CD4-positive, alpha-beta T cell (primary cell): ENCODE measurements around the gene GMEB2. TPM values are rescaled to one million over a fixed set of nuclear protein-coding genes. Genes with fewer than 3 reads are reported as not detected.

ENCODE experiments used
- ATAC-seq: fragments of 200-7000 bp; cut with Tn5 transposase; one replicate; pipeline ENCODE4 v1.10.0; 2022; ENCODE audit warnings: mild to moderate bottlenecking; ENCODE audit not compliant: poor library complexity
- CTCF ChIA-PET: fragments of 350-600 bp; sonication (Branson Sonifier 250); formaldehyde crosslinking; loops from one replicate; lab custom pipeline; 2021; ENCODE audit warnings: antibody characterized with exemption, inconsistent platforms; lab: Charles Lee
- POLR2A ChIA-PET: fragments of 350-600 bp; sonication (Branson Sonifier 250); formaldehyde crosslinking; loops from one replicate; lab custom pipeline; 2021; ENCODE audit warnings: antibody characterized with exemption, inconsistent platforms; lab: Charles Lee
- DNase-seq, 14 experiments: peaks; one replicate each; pipeline ENCODE4 v3.0.0-alpha.2; 2013 to 2020; ENCODE audit warnings: mixed read lengths in 2 of 14
- H3K27ac ChIP-seq, 2 donors: one replicate each; pipeline versions ENCODE4 v1.5.1 to v1.7.0; 2013; ENCODE audit warnings: low read length in 2 of 2, low read depth in 1 of 2, mild to moderate bottlenecking in 1 of 2
- H3K27me3 ChIP-seq, 2 experiments: 1 replicate in 1 of 2; 2 replicates in 1 of 2; pipeline versions ENCODE4 v1.6.1 to v1.7.0; 2013; ENCODE audit warnings: low read length in 2 of 2, control low read depth in 1 of 2, mild to moderate bottlenecking in 1 of 2, moderate library complexity in 1 of 2; ENCODE audit not compliant: insufficient read depth in 2 of 2, control insufficient read depth in 1 of 2
- H3K36me3 ChIP-seq: one replicate; pipeline ENCODE4 v1.6.1; 2013; ENCODE audit warnings: low read length, control low read depth; ENCODE audit not compliant: insufficient read depth
- H3K4me1 ChIP-seq: one replicate; pipeline ENCODE4 v1.6.1; 2013; ENCODE audit warnings: low read length, control low read depth; ENCODE audit not compliant: insufficient read depth
- H3K4me3 ChIP-seq: one replicate; pipeline ENCODE4 v1.5.1; 2013; ENCODE audit warnings: mild to moderate bottlenecking, low read length, moderate library complexity
- H3K9me3 ChIP-seq, 2 experiments: 1 replicate in 1 of 2; 2 replicates in 1 of 2; pipeline versions ENCODE4 v1.6.1 to v1.7.0; 2013; ENCODE audit warnings: low read length in 2 of 2, mild to moderate bottlenecking in 2 of 2, control low read depth in 1 of 2, moderate library complexity in 1 of 2; ENCODE audit not compliant: control insufficient read depth in 1 of 2, insufficient read depth in 1 of 2
- H3K27ac Mint-ChIP-seq: one replicate; pipeline ENCODE4 v1.8.0; 2020; ENCODE audit warnings: mixed read lengths
- H3K27me3 Mint-ChIP-seq: one replicate; pipeline ENCODE4 v1.8.0; 2021; ENCODE audit warnings: mixed read lengths
- H3K36me3 Mint-ChIP-seq: one replicate; pipeline ENCODE4 v1.8.0; 2021; ENCODE audit warnings: low read depth, mixed read lengths
- H3K4me1 Mint-ChIP-seq: one replicate; pipeline ENCODE4 v1.8.0; 2021; ENCODE audit warnings: low read depth, mixed read lengths
- H3K4me3 Mint-ChIP-seq: one replicate; pipeline ENCODE4 v1.8.0; 2020; ENCODE audit warnings: mild to moderate bottlenecking, mixed read lengths
- H3K9me3 Mint-ChIP-seq: one replicate; pipeline ENCODE4 v1.8.0; 2020; ENCODE audit warnings: mixed read lengths
- intact Hi-C, 2 experiments: fragments of 100-400 bp; cut with DNase I in 1 of 2; cut with micrococcal nuclease in 1 of 2; formaldehyde crosslinking; loops; one replicate each; pipeline versions ENCODE4 v1.15.1 to v1.9.0; 2023 to 2025; cut with DNase I, micrococcal nuclease
- total RNA-seq, 174 experiments: library from RNA in 2 of 174; stranded (reverse) in 2 of 174; gene quantifications; one replicate each; pipeline ENCODE4 v1.2.3 and lab custom pipeline; 2021 to 2026
- TF ChIP-seq, protein P1 (sequence below): fragments of 200-600 bp; IDR thresholded peaks from one replicate; pipeline ENCODE4 v1.8.0; 2022; ENCODE audit warnings: antibody characterized with exemption, mild to moderate bottlenecking

Gene GMEB2
- total RNA-seq, 2 experiments from 2014 or later = 32.9 to 34.0 TPM

DNA sequence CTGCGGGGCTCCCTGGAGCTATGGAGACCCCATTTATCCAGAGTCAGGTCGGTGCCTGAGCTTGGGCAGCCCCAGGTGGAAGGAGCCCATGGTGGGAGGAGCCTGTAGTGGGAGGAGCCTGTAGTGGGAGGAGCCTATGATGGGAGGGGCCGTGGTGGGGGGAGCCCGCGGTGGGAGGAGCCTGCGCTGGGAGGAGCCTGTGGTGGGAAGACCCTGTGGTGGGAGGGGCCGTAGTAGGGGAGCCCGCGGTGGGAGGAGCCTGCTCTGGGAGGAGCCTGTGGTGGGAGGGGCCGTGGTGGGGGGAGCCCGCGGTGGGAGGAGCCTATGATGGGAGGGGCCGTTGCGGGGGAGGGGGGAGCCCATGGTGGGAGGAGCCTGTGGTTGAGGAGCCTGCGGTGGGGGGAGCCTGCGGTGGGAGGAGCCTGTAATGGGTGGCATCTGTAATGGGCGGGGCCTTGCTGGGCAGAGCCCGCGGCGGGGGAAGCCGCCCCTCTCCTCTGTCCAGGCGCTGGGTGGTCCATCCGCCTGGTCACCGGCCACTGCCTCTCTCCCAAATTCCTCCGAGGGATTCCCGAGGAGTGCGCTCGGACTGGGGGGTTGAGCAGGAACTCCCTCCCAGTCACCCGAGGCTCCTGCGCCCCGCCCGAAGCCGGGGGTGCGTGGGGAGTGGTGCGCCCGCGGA, 73.5 kb downstream of the GMEB2 start:
- H3K27me3 ChIP-seq = peaks cover 3 to 4% of the 10 kb centered on the region in 2 experiments
- peak overlapping the region; percentile 73 to 82 for H3K27ac ChIP-seq
- Mint-ChIP-seq H3K4me1 (peaks cover 18% of the 10 kb centered on the region), H3K9me3 (no peaks in the 10 kb centered on the region), H3K36me3 (no peaks in the 10 kb centered on the region), H3K4me3 (peak overlapping the region; percentile 90), H3K27ac (peak overlapping the region; percentile 91), H3K27me3 (no peaks in the 10 kb centered on the region)
- peaks cover 0 to 3% of the 10 kb centered on the region in 2 experiments for H3K9me3 ChIP-seq
- no peaks in the 10 kb centered on the region for H3K36me3 ChIP-seq
- intact Hi-C loops = loop anchor here (1.0 to 2.0 kb wide), 3 partner anchors 15 to 33 kb away; partner anchors contain the start of gene PPDPF (in 1 of the 2)
- POLR2A ChIA-PET = interaction anchor here (0.8 to 2.0 kb wide), 12 partner anchors 12 to 702 kb away, joined by 3 to 21 read pairs (median 4); partner anchors contain the start of genes GMEB2, HELZ2, PCMTD2 and PPDPF
- TF ChIP-seq, protein P1, sequence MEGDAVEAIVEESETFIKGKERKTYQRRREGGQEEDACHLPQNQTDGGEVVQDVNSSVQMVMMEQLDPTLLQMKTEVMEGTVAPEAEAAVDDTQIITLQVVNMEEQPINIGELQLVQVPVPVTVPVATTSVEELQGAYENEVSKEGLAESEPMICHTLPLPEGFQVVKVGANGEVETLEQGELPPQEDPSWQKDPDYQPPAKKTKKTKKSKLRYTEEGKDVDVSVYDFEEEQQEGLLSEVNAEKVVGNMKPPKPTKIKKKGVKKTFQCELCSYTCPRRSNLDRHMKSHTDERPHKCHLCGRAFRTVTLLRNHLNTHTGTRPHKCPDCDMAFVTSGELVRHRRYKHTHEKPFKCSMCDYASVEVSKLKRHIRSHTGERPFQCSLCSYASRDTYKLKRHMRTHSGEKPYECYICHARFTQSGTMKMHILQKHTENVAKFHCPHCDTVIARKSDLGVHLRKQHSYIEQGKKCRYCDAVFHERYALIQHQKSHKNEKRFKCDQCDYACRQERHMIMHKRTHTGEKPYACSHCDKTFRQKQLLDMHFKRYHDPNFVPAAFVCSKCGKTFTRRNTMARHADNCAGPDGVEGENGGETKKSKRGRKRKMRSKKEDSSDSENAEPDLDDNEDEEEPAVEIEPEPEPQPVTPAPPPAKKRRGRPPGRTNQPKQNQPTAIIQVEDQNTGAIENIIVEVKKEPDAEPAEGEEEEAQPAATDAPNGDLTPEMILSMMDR = no peak
- ATAC-seq = peak; percentile 83
- DNase-seq = peak; percentile 74 to 96 (median 90)
- H3K4me3 ChIP-seq = peak overlapping the region; percentile 68
- H3K4me1 ChIP-seq = peaks cover 39% of the 10 kb centered on the region
- CTCF ChIA-PET = interaction anchor here (0.8 to 1.4 kb wide), 3 partner anchors 16 to 89 kb away, joined by 4 to 7 read pairs (median 5); no protein-coding TSS in a partner anchor

DNA sequence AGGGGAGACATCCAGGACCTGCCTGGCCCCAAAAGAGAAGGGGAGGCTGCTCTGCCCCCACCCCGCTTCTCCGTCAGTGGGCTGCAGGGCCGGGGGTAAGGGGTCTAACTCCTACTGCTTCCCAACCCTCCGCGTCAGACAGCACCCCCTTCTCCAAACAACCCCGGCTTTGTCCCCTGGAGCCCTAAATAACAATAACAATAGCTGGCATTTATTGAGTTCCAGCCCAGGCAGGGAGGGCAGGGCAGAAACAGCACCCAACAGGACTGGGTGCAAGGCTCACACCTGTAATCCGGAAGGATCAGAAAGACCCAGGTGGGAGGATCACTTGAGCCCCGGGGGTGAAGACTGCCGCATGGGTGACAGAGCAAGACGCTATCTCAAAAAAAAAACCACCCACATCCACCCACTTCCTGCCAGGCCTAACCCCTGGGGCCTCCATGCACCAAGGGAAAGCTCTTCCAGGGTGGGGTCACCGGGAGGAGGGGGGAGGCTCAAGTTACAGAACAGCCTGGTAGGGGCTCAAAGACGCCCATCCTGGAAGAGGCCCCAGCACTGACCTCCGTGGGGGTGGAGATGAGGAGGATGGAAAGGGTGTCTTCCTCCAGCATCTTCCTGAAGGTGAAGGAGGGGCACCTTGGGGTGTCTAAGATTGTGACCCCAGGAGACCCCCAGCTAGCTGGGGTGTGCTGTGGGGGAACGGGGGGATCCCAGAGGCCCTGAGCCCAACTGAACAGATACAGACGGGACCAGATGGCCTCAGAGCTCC, 74.2 kb downstream of the GMEB2 start:
- POLR2A ChIA-PET = interaction anchor here (0.7 to 2.0 kb wide), 13 partner anchors 11 to 703 kb away, joined by 3 to 21 read pairs (median 4); partner anchors contain the start of genes GMEB2, HELZ2, PCMTD2 and PPDPF
- CTCF ChIA-PET = interaction anchor here (0.8 to 1.4 kb wide), 4 partner anchors 8 to 89 kb away, joined by 3 to 7 read pairs (median 4); no protein-coding TSS in a partner anchor
- peak overlapping the region; percentile 90 for H3K4me3 Mint-ChIP-seq
- Histone ChIP-seq H3K9me3 (peaks cover 0 to 3% of the 10 kb centered on the region in 2 experiments), H3K36me3 (no peaks in the 10 kb centered on the region), H3K4me1 (peaks cover 39% of the 10 kb centered on the region), H3K27me3 (peaks cover 3 to 5% of the 10 kb centered on the region in 2 experiments), H3K4me3 (peak overlapping the region; percentile 42), H3K27ac (peak overlapping the region; percentile 73 to 82)
- intact Hi-C loops = loop anchor here (1.0 to 2.0 kb wide), 3 partner anchors 14 to 32 kb away; partner anchors contain the start of gene PPDPF (in 1 of the 2)
- no peaks in the 10 kb centered on the region for H3K27me3 Mint-ChIP-seq
- TF ChIP-seq, protein P1 = no peak
- peaks cover 18% of the 10 kb centered on the region for H3K4me1 Mint-ChIP-seq
- no peaks in the 10 kb centered on the region for H3K36me3 Mint-ChIP-seq
- H3K9me3 Mint-ChIP-seq = no peaks in the 10 kb centered on the region
- ATAC-seq (peak; percentile 59), DNase-seq (peak; percentile 29 to 86 (median 50))
- H3K27ac Mint-ChIP-seq = peak overlapping the region; percentile 91

DNA sequence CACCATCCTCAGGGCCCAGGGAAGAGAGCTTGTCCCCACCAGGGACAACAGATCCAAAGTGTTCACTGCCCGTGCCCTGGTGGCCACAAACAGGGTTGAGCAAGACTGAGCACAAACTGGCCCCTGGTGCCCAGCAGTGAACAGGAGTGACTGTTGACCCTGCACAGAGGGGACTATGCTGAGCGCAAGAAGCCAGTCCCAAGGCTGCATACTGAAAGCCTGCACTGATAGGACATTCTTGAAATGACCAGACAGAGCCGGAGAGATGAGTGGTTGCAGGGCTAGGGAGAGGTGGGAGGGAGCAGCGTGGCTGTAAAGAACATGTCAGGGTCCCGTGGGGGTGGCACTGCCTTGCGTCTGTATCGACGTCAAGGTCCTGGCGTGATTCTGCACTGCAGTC, 75.8 kb downstream of the GMEB2 start:
- intact Hi-C loops = no loop called here
- Mint-ChIP-seq H3K4me1 (peaks cover 18% of the 10 kb centered on the region), H3K9me3 (no peaks in the 10 kb centered on the region), H3K27ac (peak overlapping the region; percentile 47), H3K4me3 (no peak overlapping the region), H3K27me3 (no peaks in the 10 kb centered on the region), H3K36me3 (no peaks in the 10 kb centered on the region)
- H3K36me3 ChIP-seq = no peaks in the 10 kb centered on the region
- no peak overlapping the region for H3K4me3 ChIP-seq
- ChIA-PET POLR2A (interaction anchor here (0.5 kb wide), 1 partner anchor 348 kb away, joined by 3 read pairs; no protein-coding TSS in a partner anchor), CTCF (no interaction called here)
- peaks cover 0 to 3% of the 10 kb centered on the region in 2 experiments for H3K9me3 ChIP-seq
- ATAC-seq = no peak
- H3K4me1 ChIP-seq = peaks cover 39% of the 10 kb centered on the region
- H3K27ac ChIP-seq = no peak overlapping the region
- TF ChIP-seq, protein P1 = no peak
- DNase-seq = no peak
- H3K27me3 ChIP-seq = peaks cover 3 to 5% of the 10 kb centered on the region in 2 experiments
